Suppressor macrophage (primary cell): ENCODE measurements around the gene CCDC178.
"Not testable (repeated sequence)": the region's sequence is repeated elsewhere in the genome, so short reads cannot be mapped to it uniquely, and the experiment has no call there.

ENCODE experiments used
- DNase-seq, 4 experiments: peaks; one replicate each; pipeline ENCODE4 v3.0.0-alpha.2; 2020 to 2022

Gene CCDC178

DNA sequence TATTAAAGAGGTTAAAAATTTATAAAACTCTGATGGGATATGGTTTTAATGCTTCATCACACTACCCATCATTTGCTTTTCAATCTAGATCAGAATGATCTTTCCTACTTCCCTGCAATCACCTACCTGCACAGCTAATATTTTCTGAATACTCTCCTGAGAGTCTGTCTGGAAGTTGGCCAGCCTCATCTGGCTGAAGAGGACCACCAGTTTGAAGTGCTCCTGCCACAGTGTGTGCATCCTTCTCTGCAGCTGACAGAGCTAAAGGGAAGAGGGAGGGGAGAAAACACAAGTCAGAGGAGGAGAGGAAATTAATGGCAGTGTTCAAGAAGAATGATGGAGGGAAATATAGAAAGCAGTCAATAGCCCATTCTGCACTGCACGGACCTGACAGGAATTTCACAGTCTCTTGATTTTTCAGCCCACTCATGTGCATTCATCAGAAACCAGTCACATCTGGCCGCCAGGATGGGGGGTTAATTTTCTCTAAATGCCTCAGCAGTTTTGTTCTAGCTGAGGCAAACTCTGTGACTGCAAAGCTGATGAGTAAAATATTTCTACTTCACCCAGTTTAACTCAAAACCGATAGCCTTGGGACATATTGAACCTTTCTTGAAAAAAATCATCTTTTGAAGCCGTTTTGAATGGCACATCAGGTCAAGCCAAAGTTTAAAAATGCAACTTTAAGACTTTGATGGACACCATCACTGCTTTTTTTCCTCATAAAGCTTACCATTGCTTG lies 465.9 kb downstream of the CCDC178 start:
- DNase-seq, result no peak

DNA sequence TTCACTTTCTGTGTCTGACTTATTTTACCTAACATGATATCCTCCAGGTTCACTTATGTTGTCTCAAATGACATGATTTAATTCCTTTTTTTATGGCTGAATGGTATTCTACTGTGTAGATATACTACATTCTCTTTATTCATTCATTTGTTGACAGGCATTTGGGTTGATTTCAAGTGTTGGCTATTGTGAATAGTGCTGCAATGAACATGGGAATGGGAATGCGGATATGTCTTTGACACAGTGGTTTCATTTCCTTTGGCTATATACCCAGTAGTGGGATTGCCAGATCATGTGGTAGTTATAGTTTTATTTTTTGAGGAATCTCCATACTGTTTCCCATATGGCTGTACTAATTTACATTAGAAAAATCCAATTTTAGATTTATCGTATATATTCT lies 472.3 kb downstream of the CCDC178 start:
- DNase-seq, result no peak

DNA sequence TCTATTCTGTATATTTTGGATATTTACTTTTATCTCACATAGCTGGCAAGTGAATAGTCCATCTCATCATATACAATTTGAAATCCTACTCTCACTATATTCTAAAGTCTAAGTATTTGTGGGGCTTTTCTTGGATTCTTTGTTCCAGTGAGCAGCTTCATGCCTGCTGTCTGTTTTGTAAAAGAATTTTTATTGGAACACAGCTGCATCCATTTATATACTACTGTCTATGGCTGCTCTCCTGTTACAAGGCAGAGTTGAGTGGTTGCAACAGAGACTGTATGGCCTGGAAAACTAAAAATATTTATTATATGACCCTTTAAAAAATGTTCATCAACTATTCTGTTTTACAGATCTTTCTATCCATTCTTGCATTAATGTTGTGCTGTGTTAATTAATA lies 474.4 kb downstream of the CCDC178 start:
- DNase-seq, result no peak

DNA sequence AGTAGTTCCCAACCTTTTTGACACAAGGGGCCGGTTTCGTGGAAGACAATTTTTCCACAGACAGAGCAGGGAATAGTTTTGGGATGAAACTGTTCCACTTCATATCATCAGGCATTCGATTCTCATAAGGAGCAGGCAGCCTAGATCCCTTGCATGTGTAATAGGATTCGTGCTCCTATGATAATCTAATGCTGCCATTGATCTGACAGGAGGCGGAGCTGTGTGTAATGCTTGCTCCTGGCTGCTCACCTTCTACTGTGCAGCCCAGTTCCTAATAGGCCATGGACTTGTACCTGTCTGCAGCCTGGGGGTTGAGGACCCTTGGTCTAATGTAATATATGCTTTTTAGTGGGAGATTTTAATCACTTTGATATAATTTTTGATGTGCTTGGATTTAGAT lies 479.0 kb downstream of the CCDC178 start:
- no peak for DNase-seq

DNA sequence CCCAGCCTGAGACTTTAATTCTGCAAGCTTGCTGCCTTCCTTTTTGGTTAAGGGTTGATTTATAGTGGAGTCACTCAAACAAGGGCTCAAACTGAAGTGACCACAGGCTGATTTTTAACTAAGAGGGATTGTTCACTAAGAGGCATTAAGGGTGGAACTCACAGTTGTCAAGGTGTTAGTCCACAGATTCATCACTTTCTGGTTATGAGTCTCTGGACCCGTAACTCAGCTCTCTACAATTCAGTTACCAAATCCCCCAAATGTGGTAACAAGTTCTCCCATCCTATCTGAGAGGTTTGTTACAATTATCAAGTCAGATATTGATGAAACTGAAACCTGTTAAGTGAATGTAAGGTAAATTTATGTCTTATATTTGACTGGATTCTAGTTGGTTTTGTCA lies 481.8 kb downstream of the CCDC178 start:
- no peak for DNase-seq

DNA sequence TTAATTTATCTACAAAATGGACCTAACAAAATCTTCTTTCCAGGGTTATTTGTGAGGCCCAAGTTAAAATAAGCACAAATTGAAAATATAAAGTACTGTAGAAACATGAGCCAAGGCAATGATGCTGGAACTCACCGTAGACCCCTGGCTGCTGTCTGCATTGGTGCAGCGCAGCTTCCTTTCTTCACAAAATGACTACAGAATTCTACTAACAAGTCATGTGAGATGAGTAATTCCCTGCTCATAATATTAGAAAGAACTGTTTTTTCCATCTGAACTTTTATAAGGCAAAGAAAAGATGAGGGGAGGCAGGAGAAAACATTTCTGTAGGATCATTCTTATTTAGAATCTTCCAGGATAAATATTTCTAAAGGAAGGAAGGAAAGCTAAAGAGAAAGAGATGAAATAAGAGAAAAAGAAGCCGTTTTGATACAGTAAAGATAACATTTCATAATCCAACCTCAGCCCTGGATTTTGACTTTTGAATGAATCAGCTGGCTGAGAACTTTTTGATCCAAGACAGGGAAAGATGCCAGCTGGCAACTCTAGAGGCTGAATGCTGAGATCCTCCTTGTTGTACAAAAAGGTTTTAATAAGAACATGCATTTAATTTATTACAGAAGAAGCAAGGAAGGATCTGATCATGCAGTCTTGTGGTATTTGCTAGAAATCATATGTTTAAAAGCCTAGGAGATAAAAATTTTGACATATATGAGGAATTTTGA lies 483.8 kb downstream of the CCDC178 start:
- DNase-seq, result no peak

DNA sequence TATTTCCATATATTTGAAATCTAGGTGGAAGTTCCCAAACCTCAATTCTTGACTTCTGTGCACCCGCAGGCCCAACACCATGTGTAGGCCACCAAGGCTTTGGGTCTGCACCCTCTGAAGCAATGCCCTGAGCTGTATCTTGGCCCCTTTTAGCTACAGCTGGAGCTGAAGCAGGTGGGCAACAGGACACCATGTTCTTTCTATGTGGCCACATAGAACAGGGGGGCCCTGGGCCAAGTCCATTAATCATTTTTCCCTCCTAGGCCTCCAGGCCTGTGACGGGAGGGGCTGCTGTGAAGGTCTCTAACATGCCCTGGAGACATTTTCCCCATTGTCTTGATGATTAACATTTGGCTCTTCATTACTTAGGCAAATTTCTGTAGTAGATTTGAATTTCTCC lies 488.2 kb downstream of the CCDC178 start:
- DNase-seq, result not testable (repeated sequence)

DNA sequence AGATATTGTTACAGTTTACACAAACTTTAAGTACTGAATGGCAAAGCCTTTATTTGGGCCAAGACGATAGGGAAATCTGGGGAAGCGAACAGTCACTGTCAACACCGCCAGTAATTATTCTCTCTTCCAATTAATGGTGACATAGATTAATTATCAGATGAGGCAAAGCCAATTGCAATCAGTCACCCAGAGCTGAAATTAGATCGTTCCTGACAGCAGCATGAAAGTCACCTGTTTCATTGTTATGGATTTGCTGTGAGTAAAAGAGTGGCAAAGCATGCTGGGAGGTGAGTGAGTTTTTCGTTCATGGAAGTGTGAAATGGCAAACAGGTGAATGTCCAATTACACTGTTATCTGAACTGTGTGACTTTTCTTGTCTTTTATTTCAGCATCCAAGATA lies 502.9 kb downstream of the CCDC178 start:
- DNase-seq, result no peak

DNA sequence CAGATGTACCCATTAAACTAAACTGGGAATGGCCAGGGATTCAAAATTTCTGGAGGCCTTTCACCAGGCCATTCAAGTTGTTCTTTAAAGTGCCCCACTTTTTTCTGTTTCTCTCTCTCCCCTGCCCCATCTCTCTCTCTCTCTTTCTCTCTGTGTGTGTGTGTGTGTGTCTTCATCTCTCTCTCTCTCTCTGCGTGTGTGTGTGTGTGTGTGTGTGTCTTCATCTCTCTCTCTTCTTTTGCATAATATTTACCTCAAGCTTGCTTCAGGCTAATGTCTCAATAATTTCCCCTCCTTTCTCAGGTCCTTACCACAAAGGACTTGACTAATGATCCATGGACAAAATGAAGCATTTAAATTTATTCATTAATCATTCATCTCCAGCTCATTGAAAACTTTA lies 503.5 kb downstream of the CCDC178 start:
- DNase-seq, result no peak

DNA sequence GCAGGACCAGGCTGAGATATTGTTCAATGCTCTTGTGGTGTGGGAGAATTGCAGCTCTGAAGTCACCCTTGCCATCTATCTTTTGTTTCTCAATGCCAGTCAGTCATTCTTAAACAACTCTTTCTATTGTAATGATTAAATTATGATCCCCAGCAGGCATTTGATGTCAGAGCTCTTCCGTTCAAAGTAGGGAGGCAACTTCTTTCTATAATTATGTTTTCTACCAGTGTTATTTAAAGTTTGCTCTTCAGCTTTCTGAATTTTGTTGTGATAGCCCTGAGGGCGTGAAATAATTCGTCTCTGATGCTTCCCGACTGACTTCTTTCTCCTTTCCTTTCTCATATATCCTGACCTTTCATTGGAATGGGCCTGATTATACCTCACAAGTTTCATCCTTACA lies 506.3 kb downstream of the CCDC178 start:
- no peak for DNase-seq

DNA sequence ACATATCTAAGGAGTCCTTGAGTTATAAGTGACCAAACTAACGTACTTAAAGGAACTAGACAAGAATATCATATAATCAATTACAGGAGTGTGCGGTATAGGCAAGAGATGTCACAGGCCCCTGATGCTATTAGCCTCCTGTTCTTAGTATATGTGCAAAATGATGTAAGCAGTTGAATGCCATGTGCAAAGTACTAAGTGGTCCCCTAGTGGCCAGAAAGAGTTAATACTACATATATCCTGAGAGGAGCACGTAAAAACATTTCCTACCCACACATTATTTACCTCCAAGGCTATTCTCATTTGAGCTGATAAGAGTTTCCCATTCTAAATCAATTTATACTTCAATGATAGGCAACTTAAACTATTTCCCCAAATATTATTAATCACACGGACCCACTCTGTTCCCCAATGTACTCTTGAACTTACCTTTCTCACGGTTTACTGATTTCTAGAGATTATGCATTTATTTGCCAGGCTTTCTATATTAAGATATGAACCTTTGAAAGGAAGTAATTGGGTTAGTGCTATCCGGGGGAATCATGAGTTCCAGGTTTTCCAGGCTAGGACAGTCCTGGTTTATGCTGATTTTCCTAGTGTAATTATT lies 509.7 kb downstream of the CCDC178 start:
- peak; percentile 10 to 71 (median 42) for DNase-seq

DNA sequence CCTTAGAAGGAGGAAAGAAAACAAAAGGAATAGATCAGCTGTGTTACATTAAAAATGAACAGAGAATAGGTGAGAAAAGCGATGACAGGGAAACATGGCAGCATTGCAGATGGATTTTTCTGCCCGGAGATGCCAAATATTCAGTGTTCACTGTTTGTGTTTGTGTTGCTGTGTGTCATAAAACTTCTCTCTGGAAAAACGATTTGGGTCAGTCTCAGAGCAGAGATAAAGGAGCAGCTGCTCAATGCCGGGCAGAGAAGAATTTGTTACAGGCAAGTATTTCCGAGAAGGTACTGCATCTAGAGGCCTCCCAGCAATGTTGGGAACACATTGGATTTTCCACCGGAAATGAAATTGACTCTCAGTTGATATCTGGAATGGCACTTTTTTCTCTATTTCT lies 511.3 kb downstream of the CCDC178 start:
- no peak for DNase-seq

DNA sequence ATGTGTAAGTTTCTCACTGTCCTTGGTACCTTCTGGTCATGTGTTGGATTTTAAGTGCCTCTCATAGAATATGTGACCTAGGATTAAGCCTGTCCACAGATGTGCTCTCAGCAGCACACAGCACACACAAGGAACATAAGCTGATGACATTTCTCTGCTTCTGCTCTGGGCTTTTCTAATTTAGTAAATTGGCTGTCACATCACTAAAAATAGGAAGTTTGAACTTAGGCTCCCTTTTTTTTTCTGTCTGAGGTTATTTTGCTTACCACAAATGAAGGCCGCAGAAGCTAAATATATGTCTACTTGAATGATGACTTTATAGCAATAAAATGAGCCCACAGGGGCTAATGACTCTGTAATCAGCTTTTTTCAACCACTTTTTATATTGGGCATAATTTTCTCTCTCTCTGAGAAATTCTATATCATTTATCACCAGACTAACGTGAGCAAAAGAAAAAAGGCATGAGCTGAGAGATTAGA lies 517.5 kb downstream of the CCDC178 start:
- peak; percentile 14 to 60 (median 37) for DNase-seq

DNA sequence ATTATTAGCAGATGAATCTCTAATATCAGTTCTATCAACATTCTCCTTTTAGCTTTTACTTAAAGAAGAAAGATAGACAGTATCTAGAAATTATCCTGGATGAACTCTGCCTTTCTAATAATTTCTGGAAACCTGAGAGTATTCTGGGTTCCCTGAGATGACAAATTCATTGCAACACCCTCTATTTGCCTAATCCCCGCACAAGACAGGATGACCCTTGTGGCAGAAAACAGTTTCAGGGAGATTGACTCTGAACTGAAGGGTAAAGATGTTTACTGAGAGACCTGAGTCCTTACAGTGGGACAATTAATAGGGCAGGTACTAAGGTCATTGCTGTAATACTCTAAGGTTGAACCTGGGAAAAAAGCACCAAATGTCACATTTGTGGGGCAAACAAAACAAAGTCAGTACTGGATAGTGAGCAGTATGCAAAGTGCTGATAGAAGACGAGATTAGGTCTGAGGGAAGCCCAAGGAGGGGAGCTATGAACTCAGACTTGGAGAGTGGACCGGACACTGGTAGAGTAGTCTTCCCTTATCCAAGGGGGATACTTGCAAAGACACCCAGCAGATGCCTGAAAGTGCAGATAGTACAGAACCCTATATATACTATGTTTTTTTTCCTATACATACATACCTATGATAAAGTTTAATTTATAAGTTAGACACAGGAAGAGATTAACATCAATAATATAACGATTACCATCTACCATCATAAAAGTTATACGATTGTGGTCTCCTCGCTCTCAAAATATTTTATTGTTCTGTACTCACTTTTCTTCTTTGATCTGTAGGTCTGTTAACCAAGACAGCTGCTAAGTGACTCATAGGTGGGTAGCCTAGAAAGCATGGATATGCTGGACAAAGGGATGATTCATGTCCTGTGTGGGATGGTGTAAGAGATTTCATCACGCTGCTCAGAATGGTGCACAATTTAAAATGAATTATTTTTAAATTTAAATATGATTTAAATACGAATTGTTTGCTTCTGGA lies 519.4 kb downstream of the CCDC178 start:
- peak; percentile 45 to 81 (median 62) for DNase-seq

DNA sequence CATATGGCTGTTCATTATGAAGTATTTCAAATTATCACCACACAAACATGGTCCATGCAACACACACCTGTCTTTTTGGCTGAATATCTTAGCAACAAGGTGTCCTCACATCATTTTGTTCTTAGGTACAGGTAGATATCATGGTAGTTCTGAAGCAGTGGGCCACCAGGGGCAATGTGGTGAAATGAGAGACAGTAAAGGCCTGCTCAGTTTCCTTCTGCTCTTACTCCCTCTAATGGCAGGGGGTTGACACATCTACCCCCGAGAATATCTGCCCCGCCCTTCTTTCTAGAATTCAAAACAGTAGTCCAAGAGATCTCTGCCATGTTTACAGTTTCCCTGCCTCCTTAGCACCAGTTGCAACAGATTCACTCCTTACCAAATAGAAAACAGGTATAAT lies 520.7 kb downstream of the CCDC178 start:
- DNase-seq, result peak in 3 of 4 experiments; percentile 6 to 18 (median 18)

DNA sequence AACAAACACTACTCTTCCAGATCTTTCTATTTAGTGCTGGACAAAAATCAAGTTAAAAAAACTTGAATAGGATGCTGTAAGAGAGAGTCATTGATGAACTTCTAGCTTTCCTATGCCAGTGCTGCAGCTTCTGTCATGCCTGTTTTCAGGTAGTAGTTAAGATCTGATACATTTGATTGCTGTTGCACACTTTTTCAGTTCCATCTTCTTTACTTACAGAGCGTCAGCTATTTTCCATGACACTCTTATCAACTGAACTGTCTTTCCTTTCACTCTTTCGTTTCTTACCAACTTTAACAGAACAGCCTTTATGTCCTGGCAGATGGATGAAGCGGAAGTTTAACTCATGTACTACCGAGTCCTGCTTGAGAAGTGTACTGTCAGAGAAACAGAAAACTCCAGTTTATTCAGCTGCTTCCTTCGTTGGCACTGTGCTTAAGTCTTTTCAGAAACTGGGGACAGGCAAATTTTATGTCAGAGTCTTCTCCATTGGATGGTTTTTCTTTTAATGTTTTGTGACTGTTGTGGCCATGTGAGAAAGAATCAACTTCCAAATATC lies 521.8 kb downstream of the CCDC178 start:
- no peak for DNase-seq

DNA sequence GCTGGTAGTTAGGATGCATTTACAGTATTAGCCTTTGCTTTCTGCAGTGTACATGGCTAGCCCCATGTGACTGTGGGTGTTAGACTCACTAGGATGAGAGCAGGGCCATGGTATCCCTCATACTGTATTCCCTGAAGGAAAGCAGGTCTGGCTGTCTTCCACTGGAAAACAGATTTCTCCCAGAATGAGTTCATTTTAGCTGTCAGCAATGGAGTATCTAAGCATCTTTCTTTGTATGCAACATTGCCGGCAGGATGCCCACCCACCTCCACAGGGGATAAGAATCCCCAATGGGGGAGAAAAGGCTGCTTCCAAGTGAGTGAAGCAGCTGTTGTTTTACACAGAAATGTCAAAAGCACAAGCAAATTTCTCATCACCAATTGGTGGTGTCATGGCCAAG lies 525.0 kb downstream of the CCDC178 start:
- no peak for DNase-seq

DNA sequence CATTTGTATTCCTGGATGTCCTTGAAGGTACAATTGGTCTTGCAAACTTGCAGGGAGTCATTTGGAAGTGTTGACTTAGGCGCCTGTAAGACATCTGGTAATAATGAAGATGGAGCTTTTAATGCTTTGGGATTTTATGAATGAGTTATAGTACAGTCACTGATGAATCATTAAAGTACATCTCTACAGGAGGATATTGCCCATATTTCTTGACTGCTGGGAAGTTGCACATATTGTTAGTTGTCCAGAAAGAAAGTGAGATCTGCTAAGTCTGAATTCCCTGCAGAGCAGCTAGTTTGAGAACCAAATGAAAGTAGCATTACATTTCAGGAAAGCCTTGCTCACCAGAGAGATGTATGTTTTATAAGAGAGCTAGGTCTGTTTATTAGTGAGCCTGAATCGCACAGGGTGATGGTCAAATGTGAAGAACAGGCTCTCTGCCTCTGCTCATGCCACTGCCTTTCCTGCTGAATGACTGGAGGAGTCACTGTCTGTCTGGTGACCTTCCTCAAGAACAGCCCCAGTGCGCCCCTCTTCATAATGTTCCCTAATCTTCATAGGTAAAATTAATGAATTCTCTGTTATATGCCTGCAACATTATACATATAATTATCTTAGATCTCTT lies 528.7 kb downstream of the CCDC178 start:
- no peak for DNase-seq

DNA sequence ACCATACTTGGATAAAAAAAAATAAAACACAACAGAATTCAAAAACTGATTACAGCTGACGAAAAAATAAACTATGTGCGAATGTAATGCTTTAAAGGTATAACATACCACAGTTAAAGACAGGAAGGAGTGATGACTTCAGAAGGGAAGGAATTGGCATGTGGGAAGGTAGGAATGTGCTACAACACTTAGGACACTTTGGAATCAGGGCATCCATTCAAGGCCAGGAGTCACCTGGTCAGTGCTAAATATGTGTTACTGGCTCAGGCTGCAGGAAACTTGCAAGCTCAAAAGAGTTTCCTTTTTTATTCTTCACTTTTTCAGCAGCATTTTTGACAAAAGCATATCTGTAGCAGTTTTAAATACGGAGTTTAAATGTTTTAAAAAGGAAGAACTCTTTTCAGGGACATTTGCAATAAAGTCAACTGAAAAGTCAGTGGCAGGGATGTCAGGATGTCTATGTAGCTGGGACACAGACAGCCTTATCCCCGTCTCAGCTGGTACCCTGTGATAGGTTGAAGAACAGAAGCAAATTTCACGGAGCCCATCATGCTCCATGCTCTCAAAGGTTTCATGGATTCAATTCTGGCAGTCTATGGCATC lies 529.7 kb downstream of the CCDC178 start:
- DNase-seq, result no peak

DNA sequence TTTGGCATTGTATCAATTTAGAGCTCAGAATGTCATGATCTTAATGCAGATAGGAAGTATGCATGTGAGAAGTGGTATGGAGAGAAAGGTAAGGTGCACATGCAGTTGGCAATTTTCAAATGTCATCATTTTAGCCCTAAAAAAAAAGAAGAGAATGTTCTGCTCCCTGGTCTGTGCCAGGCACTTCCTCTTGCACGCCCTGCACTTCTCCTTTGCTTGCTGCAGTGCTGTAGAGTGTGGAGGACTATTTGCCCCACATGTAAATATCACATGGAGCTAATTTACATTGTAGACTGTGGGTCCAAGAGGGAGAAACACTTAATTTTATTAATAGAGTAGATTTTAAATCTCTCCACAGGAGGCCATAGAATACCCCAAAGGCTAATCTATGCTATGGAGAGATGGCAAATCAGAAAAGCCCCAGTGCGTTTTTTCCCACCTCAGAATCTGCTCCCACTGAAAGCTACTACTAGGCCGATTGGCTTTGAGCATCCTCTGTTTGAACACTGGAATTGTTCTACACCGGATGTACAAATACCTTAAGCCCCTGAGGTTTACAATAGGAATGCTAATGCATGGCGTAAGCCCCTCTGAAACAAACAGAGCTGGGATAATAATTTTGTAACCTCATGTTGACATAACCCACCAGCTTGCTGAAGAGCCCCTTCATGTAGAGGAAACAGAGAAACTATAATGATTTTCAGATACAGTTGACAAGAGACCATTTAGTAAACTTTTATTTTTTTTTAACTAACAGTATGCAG lies 530.5 kb downstream of the CCDC178 start:
- DNase-seq, result peak in 3 of 4 experiments; percentile 11 to 43 (median 33)
